GM19328 (cell line): ENCODE results near the gene BACH2.
"Not testable (repeated sequence)": the region's sequence is repeated elsewhere in the genome, so short reads cannot be mapped to it uniquely, and the experiment has no call there.

Experiments used
- ATAC-seq: cut with Tn5 transposase; IDR thresholded peaks from one replicate; pipeline ENCODE4 v1.9.1; 2021; ENCODE audit warnings: mild to moderate bottlenecking, moderate library complexity; ENCODE audit not compliant: unreplicated experiment

Gene BACH2

GRCh38 chr6:90039911-90040310 is 256.7 kb downstream of the BACH2 start:
- no peak for ATAC-seq

GRCh38 chr6:90038961-90039653 is 257.5 kb downstream of the BACH2 start:
- no peak for ATAC-seq

GRCh38 chr6:90036963-90037362 is 259.7 kb downstream of the BACH2 start:
- no peak for ATAC-seq

- ATAC-seq, result no peak
Measured at GRCh38 chr6:90035047-90035723, 261.5 kb downstream of the BACH2 start.

- ATAC-seq, result no peak
Measured at GRCh38 chr6:90033746-90034271, 262.8 kb downstream of the BACH2 start.

- ATAC-seq, result not testable (repeated sequence)
Measured at GRCh38 chr6:90032489-90033212, 264.0 kb downstream of the BACH2 start.

GRCh38 chr6:90028995-90029635 is 267.5 kb downstream of the BACH2 start:
- ATAC-seq, result no peak

GRCh38 chr6:90028066-90028778 is 268.4 kb downstream of the BACH2 start:
- ATAC-seq, result no peak

- no peak for ATAC-seq
Measured at GRCh38 chr6:90026216-90026615, 270.4 kb downstream of the BACH2 start.

GRCh38 chr6:90025523-90026061 is 271.1 kb downstream of the BACH2 start:
- ATAC-seq, result no peak

GRCh38 chr6:90024633-90025032 is 272.0 kb downstream of the BACH2 start:
- no peak for ATAC-seq

- no peak for ATAC-seq
Measured at GRCh38 chr6:90021711-90022110, 274.9 kb downstream of the BACH2 start.

- ATAC-seq, result no peak
Measured at GRCh38 chr6:90020746-90021145, 275.9 kb downstream of the BACH2 start.

GRCh38 chr6:90019216-90019615 is 277.4 kb downstream of the BACH2 start:
- ATAC-seq, result no peak

GRCh38 chr6:90015883-90016282 is 280.8 kb downstream of the BACH2 start:
- no peak for ATAC-seq

GRCh38 chr6:90008908-90009501 is 287.6 kb downstream of the BACH2 start:
- no peak for ATAC-seq

- no peak for ATAC-seq
Measured at GRCh38 chr6:90008189-90008907, 288.3 kb downstream of the BACH2 start.

GRCh38 chr6:90005048-90005827 is 291.4 kb downstream of the BACH2 start:
- ATAC-seq, result no peak
